ENCODE results near the gene RFNG. TPM values are rescaled to one million over a fixed set of nuclear protein-coding genes. Genes with fewer than 3 reads are reported as not detected.

The RFNG gene
- total and polyA plus RNA-seq, 10 of the 15 experiments (the other 5 are each of a cell fraction or from before 2014, with no cell fraction given), result 0.10 to 19.6 (median 6.2) TPM

DNA sequence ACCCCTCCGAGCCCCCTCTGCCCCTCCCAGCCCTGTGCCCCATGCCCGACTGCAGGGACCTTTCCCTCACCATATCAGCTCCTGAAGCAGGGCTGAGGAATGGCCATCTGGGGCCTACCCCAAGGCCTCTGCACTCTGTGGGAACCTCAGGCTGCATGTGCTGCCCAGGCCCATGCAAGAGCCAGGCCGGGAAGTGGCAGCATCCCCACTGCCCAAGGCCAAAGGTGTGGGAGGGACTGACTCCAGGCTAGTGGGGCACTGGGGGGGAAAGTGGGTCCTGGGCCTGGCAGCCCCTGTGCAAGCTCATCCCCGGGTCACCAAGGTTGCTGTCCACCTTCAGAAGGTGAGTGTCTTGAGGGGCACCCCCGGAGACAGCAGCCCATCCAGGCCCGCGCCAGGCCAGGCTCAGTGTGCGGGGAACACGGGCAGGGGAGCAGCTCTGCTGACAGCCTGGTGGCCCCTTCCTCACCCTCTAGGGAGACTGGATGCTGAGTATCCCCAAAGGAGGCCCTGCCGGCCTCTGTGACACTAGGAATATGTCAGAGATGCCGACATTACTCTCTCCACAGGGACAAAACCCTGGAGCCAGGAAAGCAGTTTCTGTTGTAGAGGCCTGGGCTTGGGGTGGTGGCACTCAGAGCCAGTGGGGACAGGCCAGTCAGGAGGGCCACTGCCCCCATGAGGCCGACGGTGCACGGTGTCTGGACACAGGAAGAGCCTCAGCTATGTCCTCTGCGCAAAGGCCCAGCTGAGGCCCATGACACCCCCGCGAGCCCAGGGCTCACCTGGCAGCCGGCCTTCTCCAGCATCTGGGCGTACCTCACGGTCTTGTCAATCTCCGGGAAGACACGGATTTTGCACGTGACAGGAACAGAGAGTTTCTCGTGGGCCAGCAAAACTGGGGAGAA lies 10.7 kb upstream of the RFNG start:
- intact Hi-C loops (cut with micrococcal nuclease; ENCODE audit: unreplicated experiment), result no loop called here
- RAD21 ChIA-PET (ENCODE audit: unreplicated experiment), result no interaction called here
- no TSS peak for BruUV-seq (replicated peaks)

GRCh38 chr17:82061047-82061925 lies 9.7 kb upstream of the RFNG start:
- intact Hi-C loops (cut with micrococcal nuclease; ENCODE audit: unreplicated experiment), result no loop called here
- ATAC-seq, result no peak
- ChIA-PET CTCF (no interaction called here), SMC1A (ENCODE audit: uncharacterized antibody, unreplicated experiment) (no interaction called here), RAD21 (ENCODE audit: unreplicated experiment) (no interaction called here), POLR2A (no interaction called here)
- no peak overlapping the region for H3K9ac ChIP-seq (ENCODE audit: control insufficient read depth, insufficient read depth, low read length)
- no peak for FAIRE-seq
- WGBS (ENCODE audit: insufficient coverage, insufficient replicate concordance, low lambda C conversion rate, missing lambda C conversion rate), result 87% methylated on average over 32 of the region's 34 CpGs
- no peaks in the 10 kb centered on the region for H3K27me3 ChIP-seq (replicated peaks in 1 of 2; ENCODE audit: control insufficient read depth in 2 of 2, insufficient read depth in 2 of 2, low read length in 1 of 2)
- no peak overlapping the region for H2AFZ ChIP-seq (ENCODE audit: control insufficient read depth, low read depth, low read length)
- in situ Hi-C loops (cut with MboI), result no loop called here
- peak; percentile 64 for TF ChIP-seq POLR2A (IDR thresholded peaks at IDR 0.05; ENCODE audit: low read depth, low read length)
- TF ChIP-seq IRF4 (IDR thresholded peaks at IDR 0.05; ENCODE audit: low read depth, low read length), result no peak
- TF ChIP-seq ZNF217 (IDR thresholded peaks at IDR 0.05), result no peak
- TF ChIP-seq POLR2AphosphoS5 (IDR thresholded peaks at IDR 0.05; ENCODE audit: low read length), result peak; percentile 52; the same call in 1 of the 2 replicates
- no peaks in the 10 kb centered on the region for H3K9me3 ChIP-seq (replicated peaks; ENCODE audit: control insufficient read depth, insufficient read depth, low read length)
- peaks cover 3 to 26% of the 10 kb centered on the region in 2 experiments for H3K36me3 ChIP-seq (ENCODE audit: control insufficient read depth in 2 of 2, insufficient read depth in 2 of 2, low read length in 1 of 2)
- peaks cover 19% of the 10 kb centered on the region for H3K79me2 ChIP-seq (ENCODE audit: control insufficient read depth, insufficient read depth, low read length)
- no peak overlapping the region for H3K4me3 ChIP-seq
- no peak overlapping the region for H3K27ac ChIP-seq (ENCODE audit: control insufficient read depth, insufficient read depth)
- H4K20me1 ChIP-seq (ENCODE audit: control insufficient read depth, insufficient read depth), result no peaks in the 10 kb centered on the region
- peaks cover 8% of the 10 kb centered on the region for H3K4me1 ChIP-seq (ENCODE audit: control insufficient read depth, insufficient read depth, low read length)
- DNase-seq (ENCODE audit: low read depth, low spot score), result no peak
- H3K4me2 ChIP-seq (ENCODE audit: control insufficient read depth, insufficient read depth), result no peak overlapping the region
- BruUV-seq (replicated peaks), result no TSS peak

More for the DNA sequence above, 10.7 kb upstream of the RFNG start:
- SMC1A ChIA-PET (ENCODE audit: uncharacterized antibody, unreplicated experiment), result no interaction called here
- Histone ChIP-seq H3K27ac (ENCODE audit: control insufficient read depth, insufficient read depth) (no peak overlapping the region), H3K4me3 (no peak overlapping the region), H3K36me3 (ENCODE audit: control insufficient read depth in 2 of 2, insufficient read depth in 2 of 2, low read length in 1 of 2) (peaks cover 3 to 19% of the 10 kb centered on the region in 2 experiments; a peak in 3 of 4 replicates), H3K9ac (ENCODE audit: control insufficient read depth, insufficient read depth, low read length) (no peak overlapping the region), H2AFZ (ENCODE audit: control insufficient read depth, low read depth, low read length) (no peak overlapping the region), H4K20me1 (ENCODE audit: control insufficient read depth, insufficient read depth) (no peaks in the 10 kb centered on the region), H3K79me2 (ENCODE audit: control insufficient read depth, insufficient read depth, low read length) (peaks cover 20% of the 10 kb centered on the region), H3K27me3 (replicated peaks in 1 of 2; ENCODE audit: control insufficient read depth in 2 of 2, insufficient read depth in 2 of 2, low read length in 1 of 2) (no peaks in the 10 kb centered on the region), H3K4me2 (ENCODE audit: control insufficient read depth, insufficient read depth) (no peak overlapping the region), H3K4me1 (ENCODE audit: control insufficient read depth, insufficient read depth, low read length) (peaks cover 8% of the 10 kb centered on the region), H3K9me3 (replicated peaks; ENCODE audit: control insufficient read depth, insufficient read depth, low read length) (no peaks in the 10 kb centered on the region)
- 91% methylated on average over 23 of the region's 24 CpGs for WGBS (ENCODE audit: insufficient coverage, insufficient replicate concordance, low lambda C conversion rate, missing lambda C conversion rate)
- POLR2A ChIA-PET, result no interaction called here
- no peak for ATAC-seq
- CTCF ChIA-PET, result no interaction called here
- DNase-seq (ENCODE audit: low read depth, low spot score), result no peak
- in situ Hi-C loops (cut with MboI), result no loop called here
- 0 out of 2 replicates have a peak, but pooled peaks have one; percentile 7 for TF ChIP-seq POLR2A (IDR thresholded peaks at IDR 0.05; ENCODE audit: low read depth, low read length)
- TF ChIP-seq POLR2AphosphoS5 (IDR thresholded peaks at IDR 0.05; ENCODE audit: low read length), result no peak
- no peak for FAIRE-seq
